IgD-negative memory B cell (primary cell): Measurements from ENCODE around the gene SULT1C3. TPM values are rescaled to one million over a fixed set of nuclear protein-coding genes. Genes with fewer than 3 reads are reported as not detected.
"Not testable (repeated sequence)": the region's sequence is repeated elsewhere in the genome, so short reads cannot be mapped to it uniquely, and the experiment has no call there.

Experiments used
- H3K27ac Mint-ChIP-seq, 3 donors: one replicate each; pipeline ENCODE4 v1.8.0; 2020 to 2022; ENCODE audit warnings: mild to moderate bottlenecking in 3 of 3, mixed read lengths in 3 of 3, moderate library complexity in 1 of 3
- H3K27me3 Mint-ChIP-seq: one replicate; pipeline ENCODE4 v1.8.0; 2021; ENCODE audit warnings: mixed read lengths
- H3K36me3 Mint-ChIP-seq: one replicate; pipeline ENCODE4 v1.8.0; 2020; ENCODE audit warnings: mild to moderate bottlenecking, mixed read lengths
- H3K4me1 Mint-ChIP-seq, 3 donors: one replicate each; pipeline ENCODE4 v1.8.0; 2020 to 2022; ENCODE audit warnings: mixed read lengths in 3 of 3, mild to moderate bottlenecking in 1 of 3
- H3K4me3 Mint-ChIP-seq, 4 donors: one replicate each; pipeline ENCODE4 v1.8.0; 2020 to 2022; ENCODE audit warnings: mild to moderate bottlenecking in 4 of 4, mixed read lengths in 4 of 4, moderate library complexity in 3 of 4
- H3K9me3 Mint-ChIP-seq, 3 donors: one replicate each; pipeline ENCODE4 v1.8.0; 2020 to 2021; ENCODE audit warnings: mixed read lengths in 3 of 3, mild to moderate bottlenecking in 1 of 3
- polyA plus RNA-seq: library from polyadenylated mRNA; unstranded; fragments of 300-500 nt; fragmentation: Illumina TruSeq; gene quantifications from one replicate; pipeline ENCODE4 v1.2.3, GENCODE V29; 2021

Gene SULT1C3
- polyA plus RNA-seq, 1 donor from 2014 or later, result not detected

DNA sequence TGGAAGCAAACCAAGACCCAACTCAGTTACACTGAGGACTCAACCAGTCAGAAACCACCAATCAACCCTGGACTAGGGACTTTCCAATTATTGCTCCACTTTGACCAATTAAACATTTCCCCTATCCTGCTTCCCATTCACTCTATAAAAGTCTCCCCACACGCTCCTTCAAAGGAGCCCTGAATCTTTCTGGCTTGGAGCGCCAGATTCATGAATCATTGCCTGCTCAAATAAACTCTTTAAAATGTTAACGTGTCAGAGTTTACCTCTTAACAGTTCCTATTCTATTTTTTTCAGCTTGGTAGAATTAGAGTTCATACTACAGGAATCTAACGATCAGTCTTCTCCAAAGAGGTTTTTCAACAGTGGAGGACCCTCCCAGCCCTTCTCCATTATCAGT is 28.2 kb downstream of the SULT1C3 start:
- H3K27ac Mint-ChIP-seq, result no peak overlapping the region
- H3K4me3 Mint-ChIP-seq, result no peak overlapping the region
- peaks cover 0 to 3% (median 0%) of the 10 kb centered on the region in 3 donors for H3K9me3 Mint-ChIP-seq
- no peaks in the 10 kb centered on the region for H3K36me3 Mint-ChIP-seq
- peaks cover 0 to 1% (median 0%) of the 10 kb centered on the region in 3 donors for H3K4me1 Mint-ChIP-seq
- peaks cover 4% of the 10 kb centered on the region for H3K27me3 Mint-ChIP-seq

DNA sequence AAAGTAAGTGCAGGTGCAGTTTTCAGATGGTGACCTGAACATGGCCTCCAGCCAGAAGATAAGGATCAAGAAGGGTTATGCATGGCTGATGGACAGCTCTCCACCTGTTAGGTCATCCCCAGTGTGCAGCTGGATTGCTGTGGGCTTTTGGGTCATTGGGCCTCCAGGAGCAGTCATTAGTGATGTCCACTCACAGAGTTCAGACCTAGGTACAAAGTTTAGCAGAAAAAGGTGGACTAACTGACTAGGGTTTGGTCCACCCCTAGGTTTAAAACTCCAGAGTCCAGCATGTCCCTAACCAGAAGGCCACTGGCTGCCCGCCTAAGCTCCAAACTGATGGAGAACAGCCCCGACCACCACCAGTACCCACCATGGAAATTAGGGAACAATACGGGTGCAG is 30.6 kb downstream of the SULT1C3 start:
- peaks cover 0 to 1% (median 0%) of the 10 kb centered on the region in 3 donors for H3K4me1 Mint-ChIP-seq
- H3K4me3 Mint-ChIP-seq, result no peak overlapping the region
- no peak overlapping the region for H3K27ac Mint-ChIP-seq
- H3K27me3 Mint-ChIP-seq, result peaks cover 4% of the 10 kb centered on the region
- H3K9me3 Mint-ChIP-seq, result no peaks in the 10 kb centered on the region
- no peaks in the 10 kb centered on the region for H3K36me3 Mint-ChIP-seq

DNA sequence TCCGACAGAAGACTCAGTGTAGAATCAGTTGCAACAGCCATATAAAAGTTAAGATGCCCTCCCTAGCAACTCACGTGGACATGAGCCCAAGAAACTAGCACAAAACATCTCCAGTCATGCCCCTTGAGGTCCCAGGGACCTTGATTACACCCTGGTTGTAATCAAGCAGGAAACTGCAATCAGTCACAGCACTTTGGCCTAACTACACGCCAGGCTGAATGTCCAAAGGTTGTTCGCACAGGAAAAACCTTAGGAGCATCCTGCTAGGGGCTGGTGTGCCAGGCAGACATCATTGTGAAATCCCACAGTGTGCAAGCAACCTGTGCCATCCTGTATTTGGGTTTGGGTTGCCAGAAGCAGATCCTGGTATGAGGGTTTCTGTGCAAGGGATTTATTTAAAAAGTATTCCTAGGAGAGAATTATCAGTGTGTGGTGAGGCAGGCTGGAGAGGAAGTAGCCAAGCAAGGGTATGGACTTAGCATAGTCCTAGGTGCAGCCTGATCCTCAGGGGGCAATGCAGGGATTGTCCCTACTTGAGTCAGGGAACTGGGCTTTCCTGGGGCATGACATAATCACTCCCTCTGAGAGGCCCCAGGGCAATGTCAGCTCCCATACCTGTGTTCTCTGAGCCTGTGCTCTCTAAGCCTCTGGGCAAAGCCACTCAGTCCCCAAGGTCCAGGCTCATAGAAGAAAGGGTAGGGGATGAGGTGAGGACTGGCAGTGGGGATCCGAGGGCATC is 31.2 kb downstream of the SULT1C3 start:
- no peak overlapping the region for H3K27ac Mint-ChIP-seq
- no peaks in the 10 kb centered on the region for H3K36me3 Mint-ChIP-seq
- H3K27me3 Mint-ChIP-seq, result peaks cover 4% of the 10 kb centered on the region
- no peak overlapping the region for H3K4me3 Mint-ChIP-seq
- no peaks in the 10 kb centered on the region for H3K9me3 Mint-ChIP-seq
- H3K4me1 Mint-ChIP-seq, result peaks cover 0 to 1% (median 0%) of the 10 kb centered on the region in 3 donors

DNA sequence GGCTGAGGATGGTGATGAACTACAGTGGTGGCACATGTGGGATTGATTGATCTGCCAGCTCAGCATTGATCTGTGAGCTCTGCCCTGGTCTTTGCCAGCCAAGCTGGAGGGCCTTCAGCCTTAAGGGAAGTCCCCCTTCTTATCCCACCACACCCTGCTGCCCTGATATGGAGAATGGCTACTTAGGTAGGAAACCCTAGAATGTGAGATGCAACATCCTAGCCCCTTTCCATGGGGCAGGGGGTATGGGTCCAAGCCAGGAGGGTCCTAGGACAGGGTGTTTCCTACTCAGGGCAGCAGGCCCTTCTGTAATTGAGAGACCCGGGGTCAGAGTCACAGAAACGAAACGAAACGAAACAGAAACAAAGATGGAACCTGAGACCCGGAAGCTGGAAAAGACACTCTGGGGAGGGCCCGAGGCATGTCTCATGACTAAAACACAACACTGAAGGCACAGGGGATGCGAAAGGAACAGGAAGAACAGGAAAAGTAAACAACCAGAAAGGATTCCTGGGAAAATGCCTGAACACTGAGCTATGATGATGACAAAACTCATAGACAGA is 32.0 kb downstream of the SULT1C3 start:
- Mint-ChIP-seq H3K9me3 (no peaks in the 10 kb centered on the region), H3K27me3 (peaks cover 4% of the 10 kb centered on the region), H3K27ac (no peak overlapping the region)

DNA sequence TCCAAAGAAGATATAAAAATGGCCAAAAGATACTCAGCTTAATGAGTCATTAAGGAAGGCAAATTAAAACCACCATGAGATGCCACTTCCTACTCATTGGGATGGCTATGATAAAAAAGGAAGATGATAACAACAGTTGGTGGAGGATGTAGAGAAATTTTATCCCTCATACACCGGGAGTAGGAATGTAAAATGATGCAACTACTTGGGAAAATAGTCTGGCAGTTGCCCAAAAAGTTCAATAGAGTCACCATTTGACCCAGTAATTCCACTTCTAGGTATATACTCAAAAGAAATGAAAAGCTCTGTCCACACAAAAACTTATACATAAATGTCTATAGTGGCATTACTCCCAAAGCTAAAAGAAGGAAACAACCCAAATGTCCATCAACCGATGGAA is 38.9 kb downstream of the SULT1C3 start:
- peaks cover 2% of the 10 kb centered on the region for H3K27me3 Mint-ChIP-seq
- peaks cover 1 to 6% (median 3%) of the 10 kb centered on the region in 3 donors for H3K9me3 Mint-ChIP-seq
- peaks cover 2% of the 10 kb centered on the region for H3K36me3 Mint-ChIP-seq
- no peaks in the 10 kb centered on the region for H3K4me1 Mint-ChIP-seq
- H3K4me3 Mint-ChIP-seq, result no peak overlapping the region
- no peak overlapping the region for H3K27ac Mint-ChIP-seq

More for the DNA sequence above, 32.0 kb downstream of the SULT1C3 start:
- Mint-ChIP-seq H3K36me3 (no peaks in the 10 kb centered on the region), H3K4me1 (peaks cover 0 to 1% (median 0%) of the 10 kb centered on the region in 3 donors), H3K4me3 (peak overlapping the region in 1 of 4 donors; percentile 58)

DNA sequence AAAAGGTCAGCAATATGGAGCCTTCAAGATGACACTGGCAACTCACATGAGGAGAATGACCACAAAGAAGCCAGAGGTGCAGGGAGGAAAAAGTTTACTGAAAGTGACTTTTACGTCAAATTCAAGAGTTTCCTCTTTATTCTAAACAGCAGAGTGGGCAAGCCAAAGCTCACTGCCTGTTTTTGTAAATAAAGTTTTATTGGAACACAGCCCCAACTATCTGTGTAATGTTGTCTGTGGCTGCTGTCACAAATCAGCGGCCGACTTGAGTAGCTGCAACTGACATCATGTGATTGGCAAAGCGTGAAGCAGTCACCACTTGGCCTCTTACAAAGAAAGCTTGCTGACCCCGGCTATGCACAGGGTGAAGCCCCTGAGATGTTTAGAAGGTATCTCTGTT is 39.7 kb downstream of the SULT1C3 start:
- peaks cover 2% of the 10 kb centered on the region for H3K27me3 Mint-ChIP-seq
- H3K9me3 Mint-ChIP-seq, result peaks cover 1 to 6% (median 3%) of the 10 kb centered on the region in 3 donors
- no peaks in the 10 kb centered on the region for H3K4me1 Mint-ChIP-seq
- H3K4me3 Mint-ChIP-seq, result no peak overlapping the region
- H3K36me3 Mint-ChIP-seq, result peaks cover 2% of the 10 kb centered on the region
- H3K27ac Mint-ChIP-seq, result no peak overlapping the region

DNA sequence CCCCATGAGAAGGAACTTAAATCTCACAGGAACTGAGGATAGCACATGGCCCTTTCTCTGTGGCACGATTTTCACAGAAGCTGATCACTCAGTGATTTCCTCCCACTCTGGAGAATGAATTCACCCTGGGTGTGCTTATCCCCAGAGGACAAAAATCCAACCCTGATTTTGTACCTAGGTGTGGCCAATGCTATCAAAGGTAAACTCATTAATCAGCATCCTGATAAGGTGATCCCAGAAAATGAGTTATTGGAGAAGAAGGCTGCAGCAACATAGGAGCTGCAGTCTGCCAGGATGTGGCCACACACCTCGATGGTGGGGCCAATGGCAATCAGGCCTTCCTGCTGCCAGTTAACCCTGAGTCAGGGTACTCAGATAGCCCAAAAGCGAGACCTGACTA is 40.7 kb downstream of the SULT1C3 start:
- no peaks in the 10 kb centered on the region for H3K4me1 Mint-ChIP-seq
- H3K4me3 Mint-ChIP-seq, result no peak overlapping the region
- H3K9me3 Mint-ChIP-seq, result peaks cover 1 to 12% (median 7%) of the 10 kb centered on the region in 3 donors
- H3K27ac Mint-ChIP-seq, result no peak overlapping the region
- H3K27me3 Mint-ChIP-seq, result peaks cover 2% of the 10 kb centered on the region
- H3K36me3 Mint-ChIP-seq, result peaks cover 2% of the 10 kb centered on the region

DNA sequence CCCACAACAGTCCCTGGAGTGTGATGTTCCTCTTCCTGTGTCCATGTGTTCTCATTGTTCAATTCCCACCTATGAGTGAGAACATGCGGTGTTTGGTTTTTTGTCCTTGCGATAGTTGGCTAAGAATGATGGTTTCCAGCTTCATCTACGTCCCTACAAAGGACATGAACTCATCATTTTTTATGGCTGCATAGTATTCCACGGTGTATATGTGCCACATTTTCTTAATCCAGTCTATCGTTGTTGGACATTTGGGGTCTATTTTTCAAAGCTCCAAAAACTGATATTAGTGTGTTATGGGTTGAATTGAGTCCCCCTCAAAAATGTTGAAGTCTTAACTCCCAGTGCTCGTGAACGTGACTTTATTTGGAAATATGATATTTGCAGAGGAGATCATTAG is 44.8 kb downstream of the SULT1C3 start:
- not testable (repeated sequence) for H3K4me3 Mint-ChIP-seq, H3K27me3 Mint-ChIP-seq, H3K27ac Mint-ChIP-seq, H3K4me1 Mint-ChIP-seq, H3K36me3 Mint-ChIP-seq
- H3K9me3 Mint-ChIP-seq, result peaks cover 1 to 12% (median 8%) of the 10 kb centered on the region in 3 donors

DNA sequence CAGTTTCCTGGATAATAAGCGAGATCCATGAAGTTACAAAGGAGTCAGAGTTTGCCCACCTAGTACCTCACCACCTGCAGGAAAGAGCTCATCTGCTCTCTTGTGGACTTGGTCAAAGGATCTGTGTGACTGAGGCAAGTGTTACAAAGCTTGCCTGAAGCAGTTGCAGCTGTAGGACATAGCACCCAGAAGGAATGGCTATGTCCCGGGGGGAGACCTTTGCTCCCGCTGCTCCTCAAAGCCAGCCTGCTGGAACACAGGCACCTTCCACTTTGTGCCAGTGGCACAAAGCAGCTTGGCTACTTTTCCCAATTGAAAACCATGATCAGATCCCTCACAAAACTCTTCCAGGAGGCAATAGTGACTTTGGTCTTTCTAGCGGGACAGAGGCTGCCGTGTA is 45.8 kb downstream of the SULT1C3 start:
- Mint-ChIP-seq H3K9me3 (peaks cover 0 to 12% (median 8%) of the 10 kb centered on the region in 3 donors), H3K27me3 (peaks cover 4% of the 10 kb centered on the region)

DNA sequence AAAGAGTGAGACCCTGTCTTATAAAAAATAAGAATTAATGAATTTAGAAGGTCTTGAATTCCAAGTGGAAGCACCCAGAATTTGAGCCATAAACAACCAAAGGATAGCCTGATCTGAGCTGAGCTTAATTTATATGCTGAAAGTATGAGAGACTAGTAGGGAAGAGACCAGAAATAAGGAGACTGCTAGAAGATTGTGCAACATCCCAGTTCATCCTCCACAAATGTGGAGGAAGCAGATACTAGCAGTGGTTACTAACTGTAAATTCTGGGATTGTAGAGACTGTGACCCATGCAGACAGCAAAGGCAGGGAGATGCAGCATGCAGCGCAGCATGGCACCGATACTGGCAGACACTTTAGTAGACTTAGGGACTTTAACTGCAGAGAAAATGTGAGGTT is 47.4 kb downstream of the SULT1C3 start:
- Mint-ChIP-seq H3K4me3 (no peak overlapping the region), H3K27me3 (peaks cover 4% of the 10 kb centered on the region), H3K4me1 (no peaks in the 10 kb centered on the region), H3K9me3 (peaks cover 0 to 16% (median 8%) of the 10 kb centered on the region in 3 donors), H3K27ac (no peak overlapping the region), H3K36me3 (peaks cover 4% of the 10 kb centered on the region)

More for the DNA sequence above, 45.8 kb downstream of the SULT1C3 start:
- Mint-ChIP-seq H3K27ac (no peak overlapping the region), H3K36me3 (peaks cover 4% of the 10 kb centered on the region), H3K4me1 (no peaks in the 10 kb centered on the region), H3K4me3 (no peak overlapping the region)

DNA sequence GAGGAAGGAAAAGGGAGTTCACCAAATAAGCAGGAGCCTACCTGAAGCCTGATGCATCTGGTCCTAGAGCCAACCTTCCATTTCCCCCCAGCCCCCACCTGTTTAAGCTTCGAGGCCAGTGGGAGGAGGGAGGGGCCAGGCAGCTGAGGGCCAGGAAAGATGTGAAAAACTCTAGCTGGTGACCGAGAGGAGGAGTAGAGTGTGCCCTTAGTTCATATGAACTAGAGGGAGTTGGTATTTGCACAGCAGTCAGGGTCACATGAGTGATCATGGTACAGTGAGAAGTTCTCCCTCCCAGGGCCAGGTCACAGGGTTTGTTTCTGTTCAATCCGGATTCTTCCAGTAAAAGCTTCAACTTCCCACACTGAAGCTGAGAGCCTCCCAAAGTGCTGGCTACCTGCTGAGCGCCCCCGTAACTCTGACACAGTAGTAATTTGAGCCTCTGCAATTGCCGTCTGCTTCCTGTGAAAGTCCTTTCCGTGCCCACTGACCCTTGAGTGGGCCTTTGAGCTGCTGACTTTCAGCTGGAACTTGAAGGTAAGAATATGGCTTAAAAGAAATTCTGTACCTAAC is 48.9 kb downstream of the SULT1C3 start, which contains the start of gene SULT1C2:
Gene SULT1C2 (plus strand): TSS at position 362 of the 573 bp plus-strand sequence. CDS start 4,773 bp downstream, outside the sequence.
- Mint-ChIP-seq H3K27me3 (peaks cover 4% of the 10 kb centered on the region), H3K4me3 (no peak within 1 kb of the TSS), H3K36me3 (peaks cover 2% of the 10 kb centered on the region), H3K27ac (no peak within 1 kb of the TSS), H3K9me3 (peaks cover 0 to 11% (median 6%) of the 10 kb centered on the region in 3 donors), H3K4me1 (no peaks in the 10 kb centered on the region)

DNA sequence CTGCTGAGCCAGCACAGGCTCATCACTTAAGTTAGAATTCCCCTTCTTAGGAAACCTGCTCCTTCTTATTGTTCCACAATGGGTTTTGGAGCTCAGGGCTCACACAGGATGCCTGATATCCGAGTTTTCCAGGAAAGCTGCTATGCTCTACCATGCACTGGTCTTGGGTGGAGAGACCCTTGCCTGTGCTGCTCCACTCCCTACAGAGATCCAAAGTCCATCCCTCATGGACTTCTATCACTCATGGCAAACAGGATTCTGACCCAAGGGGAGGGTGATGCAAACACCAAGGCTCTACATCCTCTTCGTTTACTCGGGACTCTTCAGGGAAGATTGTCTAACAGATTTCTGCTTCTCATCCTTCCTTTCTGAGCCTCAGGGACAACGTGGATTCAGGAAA is 54.1 kb downstream of the SULT1C3 start:
- Mint-ChIP-seq H3K36me3 (no peaks in the 10 kb centered on the region), H3K4me3 (no peak overlapping the region), H3K27me3 (peaks cover 4% of the 10 kb centered on the region), H3K4me1 (no peaks in the 10 kb centered on the region), H3K27ac (no peak overlapping the region), H3K9me3 (peaks cover 0 to 4% (median 2%) of the 10 kb centered on the region in 3 donors)

DNA sequence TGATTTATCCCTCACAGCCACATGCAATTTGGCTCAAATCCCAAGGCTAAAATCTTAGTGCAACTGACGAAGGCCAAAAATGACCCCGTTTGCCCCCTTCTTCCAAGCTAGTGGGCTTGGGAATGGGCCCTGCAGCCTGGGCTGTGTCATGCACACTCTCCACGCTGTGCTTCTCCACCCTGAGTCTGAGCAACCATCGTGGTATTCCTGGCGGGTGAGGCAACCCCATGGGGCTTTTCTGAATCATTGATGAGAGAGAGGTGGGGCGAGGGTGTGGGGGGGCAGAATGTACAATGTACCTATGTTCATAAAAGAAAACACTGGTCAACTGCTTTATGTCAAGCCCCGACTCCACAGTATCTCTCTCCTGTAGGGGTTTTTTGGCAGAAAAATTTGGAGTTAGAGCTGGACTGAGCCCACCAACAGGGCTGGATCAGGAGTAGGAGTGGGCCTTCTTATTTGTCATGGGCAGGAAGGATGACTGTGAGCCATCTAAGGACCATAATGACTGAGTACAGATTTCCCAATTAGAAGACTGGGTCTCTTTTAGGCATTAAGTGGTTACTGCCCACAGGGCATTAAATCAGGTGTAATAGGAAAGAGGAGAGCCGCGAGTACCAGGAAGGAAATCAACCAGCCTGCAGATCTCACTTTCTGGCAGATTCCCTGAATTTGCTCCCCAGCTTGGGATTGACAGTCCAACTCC is 57.8 kb downstream of the SULT1C3 start:
- H3K4me3 Mint-ChIP-seq, result no peak overlapping the region
- H3K27me3 Mint-ChIP-seq, result peaks cover 2% of the 10 kb centered on the region

DNA sequence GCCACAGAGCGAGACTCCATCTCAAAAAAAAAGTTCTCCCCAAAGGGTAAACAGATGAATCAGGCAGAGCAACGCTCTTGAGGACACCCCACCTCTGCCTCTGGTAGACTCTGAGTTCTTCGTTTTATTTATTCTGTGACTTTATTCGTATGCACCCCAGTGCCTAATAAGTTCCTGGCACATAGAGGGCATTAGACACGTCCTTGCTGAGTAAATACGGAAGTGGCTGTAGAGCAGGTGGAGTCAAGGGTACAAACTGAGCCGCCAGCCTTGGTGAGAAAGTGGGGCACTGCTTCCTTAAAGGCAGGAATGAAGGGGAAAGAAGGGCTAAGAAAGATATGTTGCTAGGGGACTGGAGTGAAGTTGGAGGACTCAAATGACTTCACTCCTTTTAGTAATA is 61.8 kb downstream of the SULT1C3 start:
- peaks cover 0 to 2% (median 0%) of the 10 kb centered on the region in 3 donors for H3K4me1 Mint-ChIP-seq
- H3K36me3 Mint-ChIP-seq, result no peaks in the 10 kb centered on the region

More for the DNA sequence above, 57.8 kb downstream of the SULT1C3 start:
- Mint-ChIP-seq H3K4me1 (peaks cover 0 to 2% (median 0%) of the 10 kb centered on the region in 3 donors), H3K36me3 (no peaks in the 10 kb centered on the region), H3K9me3 (no peaks in the 10 kb centered on the region), H3K27ac (no peak overlapping the region)

DNA sequence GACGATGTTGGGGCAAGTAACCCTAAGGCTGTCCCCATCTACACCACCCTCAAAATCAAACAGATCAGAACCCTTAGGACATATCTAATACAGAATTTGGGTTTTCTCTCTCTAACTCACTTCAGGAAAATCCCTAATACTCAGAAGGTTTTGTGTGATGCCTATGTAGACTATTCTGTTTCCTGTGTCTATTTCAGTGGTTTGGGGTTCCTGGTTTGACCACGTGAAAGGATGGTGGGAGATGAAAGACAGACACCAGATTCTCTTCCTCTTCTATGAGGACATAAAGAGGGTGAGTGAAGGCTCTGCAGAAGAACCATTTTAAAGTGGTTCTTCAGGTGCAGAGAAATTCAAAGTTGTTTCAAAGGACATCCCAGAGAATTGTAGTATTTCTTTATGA is 65.2 kb downstream of the SULT1C3 start:
- peaks cover 0 to 2% (median 0%) of the 10 kb centered on the region in 3 donors for H3K4me1 Mint-ChIP-seq
- H3K36me3 Mint-ChIP-seq, result no peaks in the 10 kb centered on the region
- H3K4me3 Mint-ChIP-seq, result no peak overlapping the region
- peaks cover 0 to 5% (median 0%) of the 10 kb centered on the region in 3 donors for H3K9me3 Mint-ChIP-seq
- no peaks in the 10 kb centered on the region for H3K27me3 Mint-ChIP-seq
- H3K27ac Mint-ChIP-seq, result no peak overlapping the region

More for the DNA sequence above, 61.8 kb downstream of the SULT1C3 start:
- peaks cover 0 to 2% (median 0%) of the 10 kb centered on the region in 3 donors for H3K9me3 Mint-ChIP-seq
- peaks cover 2% of the 10 kb centered on the region for H3K27me3 Mint-ChIP-seq
- H3K4me3 Mint-ChIP-seq, result no peak overlapping the region
- no peak overlapping the region for H3K27ac Mint-ChIP-seq
